ENCODE results near the gene UAP1L1. TPM values are rescaled to one million over a fixed set of nuclear protein-coding genes. Genes with fewer than 3 reads are reported as not detected.

Gene UAP1L1
- total and polyA plus RNA-seq, 2 of the 8 experiments (the other 6 are each of a cell fraction or from before 2014, with no cell fraction given), result 2.0 to 5.4 TPM

DNA sequence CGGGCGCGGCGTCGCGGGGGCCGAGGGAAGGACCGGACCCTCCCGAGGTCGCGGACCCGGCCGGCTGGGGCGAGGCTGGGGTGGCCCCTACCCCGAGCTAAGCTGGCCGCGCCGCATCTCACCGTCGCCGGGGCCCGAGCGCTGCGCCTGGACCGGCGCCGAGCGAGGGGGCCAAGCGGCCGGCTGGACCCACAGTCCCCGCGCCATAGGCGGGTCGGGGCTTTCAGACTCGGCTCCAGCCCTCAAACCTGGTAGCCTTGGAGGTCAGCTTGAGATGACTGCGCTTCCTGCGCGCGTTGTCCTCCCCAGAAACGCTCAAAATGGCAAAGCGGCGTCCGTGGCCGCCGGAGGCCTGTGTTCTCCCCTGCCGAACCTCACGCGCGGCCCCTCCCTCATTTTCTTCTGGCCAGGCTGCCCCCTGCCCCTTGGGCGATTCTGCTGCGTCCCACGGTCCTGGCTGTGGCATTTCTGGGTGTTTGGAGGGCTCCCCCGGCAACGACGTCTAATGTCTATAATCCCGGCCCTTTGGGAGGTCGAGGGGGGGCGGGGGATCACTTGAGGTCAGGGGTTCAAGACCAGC lies 52.9 kb downstream of the UAP1L1 start:
- H4K8ac ChIP-seq (ENCODE audit: extremely low read depth, insufficient read depth, low read length), result peak overlapping the region; percentile 79; the same call in 1 of the 2 replicates
- H4K91ac ChIP-seq (replicated peaks; ENCODE audit: insufficient read length, low read length), result no peak overlapping the region
- no peak overlapping the region for H3K23ac ChIP-seq (ENCODE audit: insufficient read length)
- no peak overlapping the region for H4K5ac ChIP-seq (ENCODE audit: insufficient read length, low read depth, low read length)
- H2BK12ac ChIP-seq (ENCODE audit: low read depth, low read length), result no peak overlapping the region
- DNase-seq (ENCODE audit: low read depth in 1 of 2, low spot score in 2 of 2), result no peak
- peaks cover 0 to 11% (median 5%) of the 10 kb centered on the region in 4 experiments; a peak in 4 of 7 replicates for H3K4me1 ChIP-seq (replicated peaks in 1 of 4; ENCODE audit: control insufficient read depth in 3 of 4, insufficient read depth in 4 of 4, low read length in 3 of 4)
- ChIA-PET POLR2A (ENCODE audit: partially characterized antibody) (interaction anchor here (1.0 to 2.4 kb wide), 19 partner anchors 8 to 136 kb away, joined by 3 to 14 read pairs (median 4); partner anchors contain the start of genes GRIN1, LRRC26, SSNA1 and TPRN), CTCF (ENCODE audit: partially characterized antibody) (interaction anchor here (0.6 to 2.6 kb wide), 21 partner anchors 8 to 155 kb away, joined by 3 to 13 read pairs (median 3); partner anchors contain the start of genes GRIN1, RNF224 and TMEM210)
- no peak overlapping the region for H3K18ac ChIP-seq (ENCODE audit: extremely low read depth, low read length)
- H4K20me1 ChIP-seq (replicated peaks in 1 of 2; ENCODE audit: control insufficient read depth in 1 of 2, insufficient read depth in 2 of 2, low read length in 2 of 2), result no peaks in the 10 kb centered on the region
- FAIRE-seq, result no peak
- TF ChIP-seq GABPA (IDR thresholded peaks at IDR 0.05; ENCODE audit: borderline replicate concordance, insufficient read depth, low read length), result peak; percentile 50; the same call in 1 of the 2 replicates
- TF ChIP-seq, protein P1, sequence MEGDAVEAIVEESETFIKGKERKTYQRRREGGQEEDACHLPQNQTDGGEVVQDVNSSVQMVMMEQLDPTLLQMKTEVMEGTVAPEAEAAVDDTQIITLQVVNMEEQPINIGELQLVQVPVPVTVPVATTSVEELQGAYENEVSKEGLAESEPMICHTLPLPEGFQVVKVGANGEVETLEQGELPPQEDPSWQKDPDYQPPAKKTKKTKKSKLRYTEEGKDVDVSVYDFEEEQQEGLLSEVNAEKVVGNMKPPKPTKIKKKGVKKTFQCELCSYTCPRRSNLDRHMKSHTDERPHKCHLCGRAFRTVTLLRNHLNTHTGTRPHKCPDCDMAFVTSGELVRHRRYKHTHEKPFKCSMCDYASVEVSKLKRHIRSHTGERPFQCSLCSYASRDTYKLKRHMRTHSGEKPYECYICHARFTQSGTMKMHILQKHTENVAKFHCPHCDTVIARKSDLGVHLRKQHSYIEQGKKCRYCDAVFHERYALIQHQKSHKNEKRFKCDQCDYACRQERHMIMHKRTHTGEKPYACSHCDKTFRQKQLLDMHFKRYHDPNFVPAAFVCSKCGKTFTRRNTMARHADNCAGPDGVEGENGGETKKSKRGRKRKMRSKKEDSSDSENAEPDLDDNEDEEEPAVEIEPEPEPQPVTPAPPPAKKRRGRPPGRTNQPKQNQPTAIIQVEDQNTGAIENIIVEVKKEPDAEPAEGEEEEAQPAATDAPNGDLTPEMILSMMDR (IDR thresholded peaks at IDR 0.05; ENCODE audit: control extremely low read depth in 1 of 3, insufficient read depth in 1 of 3, low read depth in 1 of 3, low read length in 3 of 3), result no peak
- H3K14ac ChIP-seq (ENCODE audit: insufficient read length), result no peak overlapping the region
- peak overlapping the region; percentile 70 to 97 for H3K4me2 ChIP-seq (ENCODE audit: insufficient read depth in 1 of 2, low read depth in 2 of 2, low read length in 2 of 2)
- no peak overlapping the region for H2BK5ac ChIP-seq (ENCODE audit: low read depth, low read length)
- peaks cover 0 to 7% of the 10 kb centered on the region in 2 experiments; a peak in 1 of 4 replicates for H3K79me2 ChIP-seq (ENCODE audit: control insufficient read depth in 1 of 2, insufficient read depth in 2 of 2, low read length in 2 of 2)
- no peak overlapping the region for H2BK15ac ChIP-seq (ENCODE audit: low read length)
- no peak overlapping the region for H2BK120ac ChIP-seq (replicated peaks; ENCODE audit: low read depth, low read length)
- H3K79me1 ChIP-seq (ENCODE audit: low read depth, low read length), result peaks cover 2% of the 10 kb centered on the region; the same call in 1 of the 2 replicates
- peaks cover 7% of the 10 kb centered on the region; the same call in 1 of the 2 replicates for H3K23me2 ChIP-seq (ENCODE audit: low read depth, low read length)
- no peaks in the 10 kb centered on the region for H3K9me3 ChIP-seq (ENCODE audit: insufficient read depth in 2 of 2, low read depth in 1 of 2, low read length in 1 of 2)
- H2BK20ac ChIP-seq (ENCODE audit: low read length), result no peak overlapping the region
- no peaks in the 10 kb centered on the region for H3K36me3 ChIP-seq (ENCODE audit: control insufficient read depth in 2 of 4, insufficient read depth in 4 of 4, low read length in 3 of 4)
- H3K4ac ChIP-seq (replicated peaks; ENCODE audit: insufficient read length, low read depth, low read length), result no peak overlapping the region
- no peak overlapping the region; a peak in 1 of 7 replicates for H3K9ac ChIP-seq (replicated peaks in 1 of 4; ENCODE audit: extremely low read depth in 1 of 4, low read depth in 3 of 4, low read length in 3 of 4)
- peak overlapping the region; percentile 30 for H3K56ac ChIP-seq (replicated peaks; ENCODE audit: insufficient read length, low read depth, low read length)
- peak overlapping the region; percentile 70 to 83 (median 77) for H3K4me3 ChIP-seq (ENCODE audit: extremely low read depth in 1 of 4, insufficient read depth in 2 of 4, low read depth in 3 of 4, low read length in 4 of 4)
- peaks cover 0 to 6% (median 4%) of the 10 kb centered on the region in 4 experiments; a peak in 4 of 7 replicates for H3K27me3 ChIP-seq (replicated peaks in 1 of 4; ENCODE audit: control insufficient read depth in 3 of 4, extremely low read depth in 1 of 4, insufficient read depth in 3 of 4, low read length in 3 of 4)
- H2AFZ ChIP-seq (ENCODE audit: low read length), result no peak overlapping the region
- no peak overlapping the region; the same call in 1 of the 2 replicates for H3K27ac ChIP-seq (ENCODE audit: low read depth, low read length)
- 12% methylated on average over 37 of the region's 58 CpGs; no CpG with 5 or more reads in 1 of the 2 experiments for WGBS, 2 experiments (ENCODE audit: extremely low coverage in 1 of 2, insufficient coverage in 1 of 2, insufficient read length in 1 of 2, insufficient replicate concordance in 2 of 2, low coverage in 1 of 2, low lambda C conversion rate in 2 of 2, missing lambda C conversion rate in 1 of 2)
- H2AK5ac ChIP-seq (ENCODE audit: low read depth, low read length), result no peak overlapping the region
